SIG-M5 (cell line): Measurements from ENCODE around the gene MAP4K2.

Source experiments
- DNase-seq: peaks from one replicate; lab custom pipeline; 2025; lab: John Stamatoyannopoulos, UW

MAP4K2 gene

DNA sequence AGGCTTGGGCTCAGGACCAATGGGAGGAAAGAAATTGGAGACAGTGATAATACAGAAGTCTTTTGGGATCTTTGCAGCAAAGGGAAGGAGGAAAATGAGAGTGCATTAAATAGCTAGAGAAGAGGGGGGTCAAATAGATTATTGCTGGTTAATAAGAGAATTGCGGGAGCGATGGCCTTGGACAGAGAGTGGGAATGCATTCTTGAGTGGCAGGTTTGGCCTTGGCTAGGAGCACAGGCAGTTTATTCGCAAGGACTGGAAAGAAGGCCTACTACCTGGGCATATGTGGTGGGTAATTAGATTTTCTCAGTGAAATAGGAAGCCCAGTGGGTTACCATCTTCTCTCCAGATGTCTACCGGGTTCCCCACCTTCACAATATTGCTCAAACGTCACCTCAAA lies 10.8 kb upstream of the MAP4K2 start:
- no peak for DNase-seq

- no peak for DNase-seq
These were observed 7.9 kb upstream of the MAP4K2 start for GRCh38 chr11:64810891-64811272.

GRCh38 chr11:64810271-64810890 lies 7.4 kb upstream of the MAP4K2 start, which contains the start of gene MEN1:
Gene MEN1, minus strand, starts transcription at chr11:64810551. Its CDS starts 442 bp downstream, at chr11:64810109.
- DNase-seq = peak; percentile 77

DNA sequence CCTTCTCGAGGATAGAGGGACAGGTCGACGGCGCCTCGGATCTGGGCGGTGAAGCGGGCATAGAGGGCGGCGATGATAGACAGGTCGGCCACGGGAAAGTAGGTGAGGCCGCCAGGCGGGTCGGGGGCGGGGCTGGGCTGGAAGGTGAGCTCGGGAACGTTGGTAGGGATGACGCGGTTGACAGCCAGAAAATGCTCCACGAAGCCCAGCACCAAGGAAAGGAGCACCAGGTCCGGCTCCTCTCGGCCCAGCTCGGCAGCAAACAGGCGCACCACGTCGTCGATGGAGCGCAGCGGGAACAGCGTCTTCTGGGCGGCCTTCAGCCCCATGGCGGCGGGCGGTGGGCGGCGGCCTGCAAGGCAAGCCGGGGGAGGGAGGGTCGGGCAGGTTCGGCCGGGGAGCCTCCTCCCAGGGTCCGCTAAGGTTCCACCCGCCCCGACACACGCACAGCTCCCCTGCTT lies 6.8 kb upstream of the MAP4K2 start:
- no peak for DNase-seq

GRCh38 chr11:64805481-64805880 lies 2.5 kb upstream of the MAP4K2 start:
- DNase-seq = no peak

DNA sequence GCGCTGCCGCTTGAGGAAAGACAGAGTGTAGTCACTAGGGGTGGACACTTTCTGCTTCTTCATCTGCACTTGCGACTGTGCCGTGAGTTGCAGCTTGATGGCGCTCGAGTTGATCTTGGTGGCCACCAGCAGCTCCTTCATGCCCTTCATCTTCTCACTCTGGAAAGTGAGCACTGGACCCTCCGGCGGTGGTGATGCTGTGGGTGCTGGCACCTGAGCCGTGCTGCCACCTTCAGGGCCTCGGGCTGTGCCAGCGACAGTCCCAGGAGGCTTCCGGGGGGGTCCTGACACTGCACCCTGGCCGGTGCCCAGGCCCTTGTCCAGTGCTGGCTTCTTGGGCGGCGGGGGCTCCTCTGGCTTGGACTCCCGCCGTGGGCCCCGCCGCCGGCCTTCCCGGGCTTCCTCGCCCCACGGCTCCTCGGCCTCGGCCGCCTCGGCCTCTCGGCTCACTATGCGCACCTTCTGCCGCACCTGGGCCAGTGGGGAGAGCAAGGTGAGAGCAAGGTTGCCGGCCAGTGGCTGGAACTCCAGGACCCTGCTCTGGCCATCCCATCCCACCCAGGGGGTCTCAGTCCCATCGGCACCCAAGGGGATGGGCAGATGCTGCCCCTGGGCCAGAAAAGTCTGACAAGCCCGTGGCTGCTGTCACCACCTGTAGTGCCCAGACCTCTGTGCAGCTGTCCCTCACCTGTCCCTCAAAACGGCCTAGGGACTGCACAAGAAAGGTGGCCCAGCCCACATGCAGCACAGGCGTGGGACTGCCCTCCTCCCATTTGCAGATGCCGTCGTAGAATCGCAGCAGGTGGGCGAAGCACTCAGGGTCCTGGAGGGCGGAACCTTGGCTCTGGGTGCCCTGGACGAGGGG lies 1.6 kb upstream of the MAP4K2 start:
- no peak for DNase-seq

- DNase-seq = no peak
These were observed 882 bp upstream of the MAP4K2 start for GRCh38 chr11:64803846-64804345.

GRCh38 chr11:64802370-64803157 lies 450 bp downstream of the MAP4K2 start:
- no peak for DNase-seq

GRCh38 chr11:64801561-64802369 lies 1.2 kb downstream of the MAP4K2 start:
- no peak for DNase-seq

- no peak for DNase-seq
These were observed 1.9 kb downstream of the MAP4K2 start for GRCh38 chr11:64801158-64801464.

DNA sequence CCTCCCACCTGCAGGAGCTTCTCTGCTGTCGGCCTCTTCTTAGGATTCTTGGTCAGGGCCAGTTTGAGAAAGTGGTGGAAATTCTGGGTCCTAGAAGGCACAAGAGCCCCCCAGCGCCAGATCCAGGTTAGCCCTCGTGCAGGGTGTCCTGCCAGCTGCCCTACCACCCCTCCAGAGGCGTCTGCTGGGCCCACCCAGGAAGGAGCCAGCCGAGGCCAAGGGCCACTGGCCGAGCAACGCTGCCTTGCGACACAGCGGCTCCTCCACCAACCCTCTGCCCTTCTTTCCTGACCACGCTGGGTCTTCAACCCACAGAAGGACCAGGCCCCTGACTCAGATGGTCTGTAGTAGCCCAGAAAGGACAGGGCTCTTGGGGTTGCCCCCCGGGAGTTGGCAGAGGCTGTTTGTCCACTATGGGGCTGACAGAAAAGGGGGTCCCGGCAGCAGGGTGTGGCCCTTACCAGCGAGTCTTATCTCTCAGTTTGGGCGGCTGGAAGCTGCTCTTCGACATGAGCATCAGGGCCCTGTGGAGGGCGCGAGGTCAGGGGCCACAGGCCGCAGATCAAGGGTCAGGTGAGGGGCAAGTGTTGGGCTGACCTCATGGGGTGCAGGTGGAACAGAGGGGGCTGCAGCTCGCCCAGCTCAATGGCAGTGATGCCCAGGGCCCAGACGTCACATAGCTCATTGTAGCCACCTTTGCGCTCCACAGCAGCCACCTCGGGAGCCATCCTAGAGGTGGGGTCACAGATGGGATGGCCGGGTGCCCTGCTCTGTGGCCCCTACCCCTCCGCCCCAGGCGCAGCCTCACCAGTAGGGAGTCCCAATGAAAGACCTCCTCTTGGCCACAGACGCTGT lies 2.5 kb downstream of the MAP4K2 start:
- DNase-seq = no peak

DNA sequence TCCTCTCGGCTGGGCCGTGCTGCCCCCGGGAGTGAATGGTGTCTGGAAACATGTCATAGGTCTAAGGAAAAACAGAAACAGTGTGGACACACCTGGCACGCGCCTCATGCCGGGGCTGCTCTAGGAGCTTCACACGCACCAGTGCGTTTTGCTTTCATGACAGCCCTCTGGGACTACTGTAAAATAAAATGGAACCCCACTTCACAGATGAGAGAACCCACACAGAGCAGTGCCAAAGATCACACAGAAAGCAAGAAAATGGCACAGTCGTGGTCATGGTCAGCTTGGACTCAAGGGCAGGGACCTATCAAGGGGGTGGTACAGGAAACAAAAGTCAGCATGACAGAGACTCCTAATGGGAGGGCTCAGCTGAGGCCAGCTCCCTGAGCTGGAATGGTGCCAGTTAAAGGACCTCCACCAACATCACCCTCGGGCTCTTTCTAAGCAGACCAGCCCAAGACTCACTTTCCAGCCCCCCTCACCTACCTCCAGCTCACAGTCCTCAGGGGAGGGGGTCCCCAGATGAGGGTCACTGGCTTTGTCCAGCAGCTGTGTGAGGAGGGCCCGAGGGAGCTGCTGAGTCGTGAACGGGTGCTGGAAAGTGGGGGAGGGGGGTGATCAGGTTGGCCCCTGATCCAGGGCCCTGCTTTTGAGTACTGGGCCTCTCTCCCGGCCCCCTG lies 3.3 kb downstream of the MAP4K2 start:
- DNase-seq = no peak

DNA sequence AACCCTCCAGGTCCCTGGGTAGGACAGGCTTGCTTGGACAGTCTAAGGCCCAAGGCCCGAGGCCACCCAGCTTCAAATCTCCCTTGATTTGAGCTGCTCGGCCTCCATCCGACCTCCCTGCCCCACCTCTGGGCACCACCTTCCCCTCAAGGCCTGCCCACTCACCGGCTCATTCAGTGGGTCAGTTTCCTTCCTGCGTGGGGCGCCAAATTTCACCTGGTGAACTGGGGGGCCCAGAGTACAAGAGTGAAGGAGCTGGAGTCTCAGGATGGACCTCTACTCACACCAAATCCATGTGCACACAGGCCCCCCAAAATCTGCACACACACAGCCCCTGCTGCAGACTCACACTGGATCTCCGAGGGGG lies 3.8 kb downstream of the MAP4K2 start:
- no peak for DNase-seq

DNA sequence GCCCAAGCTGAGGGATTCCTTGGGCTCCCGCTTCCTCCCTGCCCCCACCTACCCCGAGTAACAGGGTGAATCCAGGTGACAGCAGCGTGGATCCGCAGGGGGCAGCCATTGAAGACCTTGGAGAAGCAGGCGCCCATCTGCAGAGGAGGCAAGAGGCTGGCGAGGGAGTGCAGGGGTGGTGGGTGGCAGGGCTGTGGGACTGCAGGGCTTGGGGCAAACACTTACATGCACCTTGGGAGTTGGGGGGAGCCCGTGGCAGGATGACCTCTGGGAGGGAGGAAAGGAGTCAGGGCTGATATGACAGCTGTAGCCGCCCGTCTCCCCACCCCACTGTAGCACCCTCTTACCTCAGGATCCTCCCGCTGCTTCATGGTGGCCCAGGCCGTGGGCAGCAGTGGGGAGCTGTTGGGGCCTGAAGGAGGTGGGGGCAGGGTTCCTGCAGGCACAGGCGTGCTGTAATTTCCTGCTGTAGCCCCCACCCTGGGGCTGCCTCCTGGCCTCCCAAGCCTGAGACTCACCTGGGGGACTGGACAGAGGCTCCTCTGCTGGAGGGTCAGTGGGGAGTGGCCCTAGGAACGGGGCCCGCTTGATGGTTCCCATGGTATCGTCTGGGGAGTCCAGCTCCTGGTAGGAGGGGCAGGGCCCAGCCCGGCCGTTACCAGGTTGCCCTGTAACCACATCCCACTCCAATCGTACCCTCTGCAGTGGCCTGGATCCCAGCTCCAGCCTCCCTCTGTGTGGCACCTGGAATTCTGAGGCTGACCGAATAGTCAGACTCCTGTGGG lies 6.1 kb downstream of the MAP4K2 start:
- no peak for DNase-seq

GRCh38 chr11:64796047-64796756 lies 6.8 kb downstream of the MAP4K2 start:
- no peak for DNase-seq

DNA sequence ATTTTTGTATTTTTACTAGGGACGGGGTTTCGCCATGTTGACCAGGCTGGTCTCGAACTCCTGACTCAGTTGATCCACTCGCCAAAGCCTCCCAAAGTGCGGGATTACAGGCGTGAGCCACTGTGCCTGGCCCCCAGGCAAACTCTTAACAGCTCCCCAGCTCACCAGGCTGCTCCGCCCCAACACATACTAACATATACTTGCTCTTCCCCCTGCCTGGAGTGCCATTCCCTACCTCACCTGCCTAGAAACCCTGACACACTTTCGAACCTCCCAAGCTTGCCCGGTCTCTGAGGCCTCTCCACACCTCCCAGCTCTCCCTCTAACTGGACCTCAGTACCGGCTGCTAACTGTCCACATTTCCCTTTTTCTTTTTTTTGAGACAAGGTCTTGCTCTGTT lies 8.5 kb downstream of the MAP4K2 start:
- no peak for DNase-seq

DNA sequence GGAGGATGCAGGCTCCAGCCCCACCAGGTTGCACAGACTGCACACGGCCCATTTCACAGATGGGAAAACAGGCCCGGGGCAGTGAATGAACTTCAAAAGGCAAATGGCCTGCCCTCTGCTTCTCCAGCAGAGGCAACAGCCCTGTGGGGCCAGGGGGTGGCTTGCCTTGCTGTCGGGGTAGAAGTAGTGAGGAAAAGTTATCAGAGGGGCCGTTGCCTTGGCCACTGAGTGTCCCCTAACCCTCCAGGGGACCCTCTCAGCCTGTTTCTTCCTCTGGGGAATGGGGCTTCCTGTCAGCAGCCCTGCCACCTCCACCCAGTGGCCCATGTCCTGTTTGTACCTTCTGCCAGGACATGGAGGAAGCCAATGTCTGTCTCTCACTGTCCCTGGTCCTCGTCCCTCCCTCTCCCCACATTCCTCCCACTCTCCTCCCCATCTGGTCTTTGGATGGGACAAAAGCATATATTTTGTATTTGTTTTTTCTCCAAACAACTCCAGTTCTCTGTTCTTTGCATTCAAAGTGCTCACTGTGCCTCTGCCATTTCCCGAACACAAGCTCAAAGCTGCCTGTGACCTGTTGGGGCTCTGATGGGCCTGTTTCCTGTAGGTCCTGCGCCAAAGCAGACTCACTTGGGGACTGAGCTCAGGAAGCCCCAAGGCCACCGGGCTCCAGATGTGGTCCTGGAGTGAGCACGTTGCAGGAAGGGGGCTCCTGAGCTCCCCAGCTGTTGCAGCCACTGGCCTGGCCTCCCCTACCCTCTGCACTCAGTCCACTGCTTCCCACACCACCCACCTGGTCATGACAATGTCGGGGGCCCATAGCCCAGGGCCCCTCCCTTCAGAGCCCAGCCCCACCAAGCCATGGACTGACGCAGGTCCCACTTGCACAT lies 9.5 kb downstream of the MAP4K2 start:
- DNase-seq = no peak

DNA sequence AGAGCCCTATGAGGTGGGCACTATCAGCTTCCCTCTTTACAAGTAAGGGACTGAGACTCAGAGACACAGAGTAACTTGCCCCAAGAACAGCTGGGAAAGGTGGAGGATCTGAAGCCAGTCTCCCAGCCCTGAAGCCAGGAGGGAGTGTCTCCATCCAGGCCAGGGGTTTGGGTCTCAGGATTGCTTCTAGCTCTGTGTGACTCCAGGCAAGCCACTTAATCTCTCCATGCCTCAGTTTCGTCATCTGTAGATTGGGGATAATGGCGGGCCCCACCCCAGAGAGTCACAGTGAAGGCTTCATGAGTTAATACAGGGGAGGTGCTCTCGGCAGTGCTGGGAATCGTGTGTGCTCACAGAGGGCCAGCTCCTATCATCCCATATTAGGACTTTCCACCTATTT lies 10.5 kb downstream of the MAP4K2 start:
- DNase-seq = no peak
